Trophoblast cell (in vitro differentiated cells and primary cell): Measurements from ENCODE around the gene USP31.

ENCODE experiments used
- DNase-seq, 2 donors: peaks; one replicate each; pipeline ENCODE4 v3.0.0-alpha.2; 2016
- H2AFZ ChIP-seq: 2 replicates; pipeline ENCODE4 v1.6.1; 2013; ENCODE audit warnings: low read length, moderate library complexity, mild to moderate bottlenecking; ENCODE audit not compliant: insufficient read depth, poor library complexity
- H2AK5ac ChIP-seq: 2 replicates; pipeline ENCODE4 v1.6.1; 2013; ENCODE audit warnings: mild to moderate bottlenecking, low read length
- H2BK120ac ChIP-seq: 2 replicates; pipeline ENCODE4 v1.6.1; 2013; ENCODE audit warnings: low read length, mild to moderate bottlenecking, moderate library complexity; ENCODE audit not compliant: insufficient read depth, poor library complexity
- H2BK12ac ChIP-seq: 2 replicates; pipeline ENCODE4 v1.6.1; 2013; ENCODE audit warnings: mild to moderate bottlenecking, low read length, moderate library complexity
- H2BK5ac ChIP-seq: 2 replicates; pipeline ENCODE4 v1.6.1; 2013; ENCODE audit warnings: low read length, low read depth, moderate library complexity, mild to moderate bottlenecking; ENCODE audit not compliant: poor library complexity
- H3K14ac ChIP-seq: 2 replicates; pipeline ENCODE4 v1.6.1; 2013; ENCODE audit warnings: mild to moderate bottlenecking, low read length
- H3K18ac ChIP-seq: 2 replicates; pipeline ENCODE4 v1.6.1; 2013; ENCODE audit warnings: mild to moderate bottlenecking, low read length
- H3K23ac ChIP-seq: 2 replicates; pipeline ENCODE4 v1.6.1; 2013; ENCODE audit warnings: low read length
- H3K27ac ChIP-seq: 2 replicates; pipeline ENCODE4 v1.5.1; 2013; ENCODE audit warnings: low read depth, mild to moderate bottlenecking, inconsistent platforms, low read length, moderate library complexity
- H3K27me3 ChIP-seq: 2 replicates; pipeline ENCODE4 v1.6.1; 2013; ENCODE audit warnings: inconsistent platforms, mild to moderate bottlenecking, low read length, moderate library complexity; ENCODE audit not compliant: insufficient read depth
- H3K36me3 ChIP-seq, 2 experiments: 1 replicate in 1 of 2; 2 replicates in 1 of 2; pipeline ENCODE4 v1.6.1; 2013; ENCODE audit warnings: low read length in 2 of 2, mild to moderate bottlenecking in 2 of 2, moderate library complexity in 1 of 2; ENCODE audit not compliant: insufficient read depth in 2 of 2, control insufficient read depth in 1 of 2
- H3K4ac ChIP-seq: 2 replicates; pipeline ENCODE4 v1.6.1; 2013; ENCODE audit warnings: low read depth, mild to moderate bottlenecking, low read length, moderate library complexity
- H3K4me1 ChIP-seq, 2 experiments: 1 replicate in 1 of 2; 2 replicates in 1 of 2; pipeline ENCODE4 v1.6.1; 2013; ENCODE audit warnings: low read length in 2 of 2, mild to moderate bottlenecking in 2 of 2, moderate library complexity in 1 of 2; ENCODE audit not compliant: insufficient read depth in 2 of 2, control insufficient read depth in 1 of 2
- H3K4me2 ChIP-seq: 2 replicates; pipeline ENCODE4 v1.6.1; 2013; ENCODE audit warnings: inconsistent platforms, mild to moderate bottlenecking, low read length, moderate library complexity
- H3K4me3 ChIP-seq: 2 replicates; pipeline ENCODE4 v1.5.1; 2013; ENCODE audit warnings: mild to moderate bottlenecking, low read depth, low read length, inconsistent platforms
- H3K79me1 ChIP-seq: one replicate; pipeline ENCODE4 v1.6.1; 2013; ENCODE audit warnings: low read length
- H3K79me2 ChIP-seq: 2 replicates; pipeline ENCODE4 v1.6.1; 2013; ENCODE audit warnings: low read length, mild to moderate bottlenecking; ENCODE audit not compliant: control insufficient read depth, insufficient read depth, poor library complexity
- H3K9ac ChIP-seq: 2 replicates; pipeline ENCODE4 v1.6.1; 2013; ENCODE audit warnings: mild to moderate bottlenecking, low read length
- H3K9me3 ChIP-seq: 2 replicates; pipeline ENCODE4 v1.6.1; 2013; ENCODE audit warnings: low read depth, mild to moderate bottlenecking, control low read depth, inconsistent platforms, low read length; ENCODE audit not compliant: insufficient read depth
- H4K12ac ChIP-seq: 2 replicates; pipeline ENCODE4 v1.6.1; 2013; ENCODE audit warnings: low read depth, mild to moderate bottlenecking, low read length, moderate library complexity
- H4K8ac ChIP-seq: 2 replicates; pipeline ENCODE4 v1.6.1; 2013; ENCODE audit warnings: low read depth, mild to moderate bottlenecking, low read length, moderate library complexity
- H4K91ac ChIP-seq: one replicate; pipeline ENCODE4 v1.6.1; 2013; ENCODE audit warnings: low read depth, mild to moderate bottlenecking, low read length, moderate library complexity
- WGBS: extraction: QIAGEN DNeasy Blood & Tissue Kit; methylation state at CpG from one replicate; pipeline ENCODE4 v1.1.7; 2013; ENCODE audit warnings: missing lambda C conversion rate; ENCODE audit not compliant: insufficient read length, insufficient coverage; ENCODE audit errors: extremely low coverage; 5-methylcytosine and 5-hydroxymethylcytosine counted together

Gene USP31

GRCh38 chr16:23131436-23131835 is 17.8 kb downstream of the USP31 start:
- Histone ChIP-seq H4K12ac (no peak overlapping the region), H3K27ac (no peak overlapping the region), H2BK5ac (no peak overlapping the region), H3K4me3 (no peak overlapping the region), H3K9ac (no peak overlapping the region), H3K4me2 (no peak overlapping the region), H4K91ac (no peak overlapping the region), H3K18ac (no peak overlapping the region), H3K36me3 (no peaks in the 10 kb centered on the region), H3K4ac (peak overlapping the region; percentile 20), H3K79me1 (no peaks in the 10 kb centered on the region), H3K14ac (no peak overlapping the region), H3K79me2 (no peaks in the 10 kb centered on the region), H3K4me1 (no peaks in the 10 kb centered on the region), H2AFZ (no peak overlapping the region), H3K9me3 (no peaks in the 10 kb centered on the region), H2BK120ac (no peak overlapping the region), H3K27me3 (no peaks in the 10 kb centered on the region), H3K23ac (no peak overlapping the region), H4K8ac (no peak overlapping the region), H2AK5ac (no peak overlapping the region), H2BK12ac (no peak overlapping the region)
- DNase-seq, result no peak
- no CpG with 5 or more reads among the region's 1 CpG for WGBS

- H3K14ac ChIP-seq, result no peak overlapping the region
- H3K4me3 ChIP-seq, result no peak overlapping the region
- no peak overlapping the region for H3K23ac ChIP-seq
- no peaks in the 10 kb centered on the region for H3K36me3 ChIP-seq
- H3K4me2 ChIP-seq, result no peak overlapping the region
- no peak overlapping the region for H4K91ac ChIP-seq
- no peak overlapping the region for H4K8ac ChIP-seq
- no peaks in the 10 kb centered on the region for H3K79me2 ChIP-seq
- H2BK5ac ChIP-seq, result no peak overlapping the region
- DNase-seq, result no peak
- WGBS, result no CpG with 5 or more reads among the region's 3 CpGs
- no peaks in the 10 kb centered on the region for H3K79me1 ChIP-seq
- H3K27me3 ChIP-seq, result no peaks in the 10 kb centered on the region
- no peak overlapping the region for H3K27ac ChIP-seq
- no peak overlapping the region for H3K9ac ChIP-seq
- H3K4ac ChIP-seq, result no peak overlapping the region
- H4K12ac ChIP-seq, result no peak overlapping the region
- no peak overlapping the region for H2BK120ac ChIP-seq
- H3K9me3 ChIP-seq, result no peaks in the 10 kb centered on the region
- no peak overlapping the region for H3K18ac ChIP-seq
- no peak overlapping the region for H2AK5ac ChIP-seq
- no peak overlapping the region for H2BK12ac ChIP-seq
- no peak overlapping the region for H2AFZ ChIP-seq
- no peaks in the 10 kb centered on the region for H3K4me1 ChIP-seq
Measured at GRCh38 chr16:23131036-23131435, 18.2 kb downstream of the USP31 start.

- Histone ChIP-seq H3K36me3 (no peaks in the 10 kb centered on the region), H2AFZ (no peak overlapping the region), H2AK5ac (no peak overlapping the region), H3K27ac (no peak overlapping the region), H3K9me3 (no peaks in the 10 kb centered on the region), H3K4me2 (no peak overlapping the region), H3K27me3 (no peaks in the 10 kb centered on the region), H2BK5ac (no peak overlapping the region), H4K8ac (no peak overlapping the region), H3K23ac (no peak overlapping the region), H3K4me3 (no peak overlapping the region), H4K91ac (no peak overlapping the region), H3K9ac (no peak overlapping the region), H2BK120ac (no peak overlapping the region), H3K4me1 (no peaks in the 10 kb centered on the region), H3K79me2 (no peaks in the 10 kb centered on the region), H3K4ac (no peak overlapping the region), H3K18ac (no peak overlapping the region), H4K12ac (no peak overlapping the region), H3K14ac (no peak overlapping the region), H2BK12ac (no peak overlapping the region), H3K79me1 (no peaks in the 10 kb centered on the region)
- no peak for DNase-seq
- no CpG with 5 or more reads among the region's 1 CpG for WGBS
Measured at GRCh38 chr16:23129686-23130085, 19.6 kb downstream of the USP31 start.

GRCh38 chr16:23128056-23128455 is 21.2 kb downstream of the USP31 start:
- H2AFZ ChIP-seq, result no peak overlapping the region
- H3K14ac ChIP-seq, result no peak overlapping the region
- no peak overlapping the region for H2BK120ac ChIP-seq
- no peak overlapping the region for H3K4ac ChIP-seq
- H4K12ac ChIP-seq, result no peak overlapping the region
- H3K79me1 ChIP-seq, result no peaks in the 10 kb centered on the region
- no peak for DNase-seq
- no peaks in the 10 kb centered on the region for H3K4me1 ChIP-seq
- H3K23ac ChIP-seq, result no peak overlapping the region
- no peak overlapping the region for H3K4me3 ChIP-seq
- no peak overlapping the region for H3K18ac ChIP-seq
- no peak overlapping the region for H3K9ac ChIP-seq
- H3K36me3 ChIP-seq, result no peaks in the 10 kb centered on the region
- no peaks in the 10 kb centered on the region for H3K9me3 ChIP-seq
- no peak overlapping the region for H2BK12ac ChIP-seq
- no peak overlapping the region for H2AK5ac ChIP-seq
- no CpG with 5 or more reads among the region's 5 CpGs for WGBS
- H3K27ac ChIP-seq, result no peak overlapping the region
- H3K4me2 ChIP-seq, result no peak overlapping the region
- no peaks in the 10 kb centered on the region for H3K79me2 ChIP-seq
- no peak overlapping the region for H2BK5ac ChIP-seq
- no peak overlapping the region for H4K8ac ChIP-seq
- no peaks in the 10 kb centered on the region for H3K27me3 ChIP-seq
- no peak overlapping the region for H4K91ac ChIP-seq
